ENCODE measurements around the gene H6PD.

The H6PD gene

DNA sequence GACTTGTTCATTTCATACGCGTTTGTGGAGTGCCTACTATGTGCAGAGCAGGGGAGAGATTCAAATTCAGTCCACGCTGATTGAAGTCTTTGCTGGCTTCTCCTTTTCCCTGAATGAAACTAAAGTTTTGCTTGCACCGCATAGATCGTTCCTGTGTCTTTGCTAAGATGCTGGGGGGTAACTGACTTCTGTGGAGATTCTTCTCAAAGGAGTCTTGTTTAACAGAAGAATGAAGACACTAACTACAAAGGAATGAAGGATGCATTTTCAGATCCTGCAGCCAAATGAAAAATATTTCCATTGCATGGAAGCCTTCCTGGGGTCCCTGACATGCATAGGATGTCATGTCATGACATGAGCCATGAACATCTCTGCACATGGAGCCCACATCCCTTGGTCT is 26.9 kb upstream of the H6PD start:
- DNase-seq: no peak

DNA sequence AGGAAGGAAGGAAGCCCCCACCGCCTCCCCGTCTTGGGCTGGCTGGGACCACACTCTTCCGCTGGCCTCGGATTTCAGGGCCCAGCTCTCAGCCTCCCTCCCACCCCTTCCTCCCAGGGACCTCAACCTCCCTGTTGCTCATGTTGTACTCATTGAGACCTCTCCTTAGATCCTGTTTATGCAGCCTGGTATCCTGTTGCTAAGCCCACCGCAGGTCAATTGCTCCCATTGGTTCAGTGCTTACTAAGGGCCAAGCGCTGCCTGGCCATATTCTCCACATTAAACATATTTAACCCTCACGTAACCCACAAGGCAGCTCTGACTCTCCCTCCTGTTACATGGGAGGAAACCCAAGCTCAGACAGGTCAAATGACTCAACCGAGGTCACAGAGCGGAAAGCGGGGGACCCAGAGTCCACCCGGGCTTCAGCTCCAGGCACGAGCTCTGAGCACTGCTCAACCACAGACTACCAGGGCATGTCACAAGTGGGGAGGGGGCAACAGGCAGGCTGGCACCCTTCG is 23.2 kb upstream of the H6PD start:
- DNase-seq: no peak

DNA sequence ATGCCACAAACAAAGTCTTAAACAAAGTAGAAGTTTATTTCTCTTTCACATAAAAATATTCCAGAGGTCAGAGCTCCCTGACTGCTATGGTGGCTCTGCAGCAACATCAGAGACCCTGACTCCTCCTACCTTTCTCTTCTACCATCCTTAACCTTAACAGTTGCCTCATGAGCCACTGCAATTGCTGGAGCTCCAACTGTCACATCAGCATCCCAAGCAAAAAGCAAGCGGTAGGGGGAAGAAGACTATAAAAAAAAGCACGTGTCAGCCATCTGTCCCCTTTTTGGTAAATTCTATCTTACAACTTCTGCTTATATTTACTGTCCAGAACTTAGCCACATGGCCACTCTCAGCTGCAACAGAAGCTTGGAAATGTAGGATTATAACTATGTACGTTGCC is 21.8 kb upstream of the H6PD start:
- no peak for DNase-seq

DNA sequence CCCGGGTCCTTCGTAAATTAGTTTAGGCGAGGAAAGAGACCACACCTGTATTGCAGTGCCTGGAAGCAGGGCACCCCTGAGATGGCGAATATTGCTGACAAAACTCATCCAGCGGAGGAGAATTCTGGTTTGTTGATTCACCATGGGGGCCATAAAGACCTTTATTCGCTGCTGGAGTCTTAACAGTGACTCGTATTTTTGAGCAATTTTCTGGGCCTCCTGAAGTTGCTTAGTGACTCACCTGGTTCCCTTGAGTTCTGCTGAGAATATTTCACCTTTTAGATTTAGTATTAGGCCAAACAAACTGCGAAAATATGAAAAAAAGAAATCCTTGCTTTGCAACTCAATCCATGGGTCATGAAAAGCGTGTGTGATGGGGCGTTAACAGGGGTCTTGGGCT is 20.6 kb upstream of the H6PD start:
- no peak for DNase-seq

DNA sequence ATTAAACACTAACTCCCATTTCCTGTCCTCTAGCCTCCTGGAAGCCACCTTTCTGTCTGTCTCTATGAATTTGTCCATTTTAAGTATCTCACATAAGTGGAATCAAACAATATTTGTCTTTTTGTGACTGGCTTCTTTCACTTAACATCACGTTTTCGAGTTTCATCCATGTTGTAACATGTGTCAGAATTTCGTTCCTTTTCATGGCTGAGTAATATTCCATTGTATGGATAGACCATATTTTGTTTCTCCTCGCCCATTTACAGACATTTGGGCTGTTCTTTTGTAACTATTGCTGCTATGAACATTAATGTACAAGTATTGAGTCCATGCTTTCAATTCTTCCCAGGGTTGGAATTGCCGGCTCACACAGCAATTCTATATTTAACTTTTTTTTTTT is 15.7 kb upstream of the H6PD start:
- no peak for DNase-seq

DNA sequence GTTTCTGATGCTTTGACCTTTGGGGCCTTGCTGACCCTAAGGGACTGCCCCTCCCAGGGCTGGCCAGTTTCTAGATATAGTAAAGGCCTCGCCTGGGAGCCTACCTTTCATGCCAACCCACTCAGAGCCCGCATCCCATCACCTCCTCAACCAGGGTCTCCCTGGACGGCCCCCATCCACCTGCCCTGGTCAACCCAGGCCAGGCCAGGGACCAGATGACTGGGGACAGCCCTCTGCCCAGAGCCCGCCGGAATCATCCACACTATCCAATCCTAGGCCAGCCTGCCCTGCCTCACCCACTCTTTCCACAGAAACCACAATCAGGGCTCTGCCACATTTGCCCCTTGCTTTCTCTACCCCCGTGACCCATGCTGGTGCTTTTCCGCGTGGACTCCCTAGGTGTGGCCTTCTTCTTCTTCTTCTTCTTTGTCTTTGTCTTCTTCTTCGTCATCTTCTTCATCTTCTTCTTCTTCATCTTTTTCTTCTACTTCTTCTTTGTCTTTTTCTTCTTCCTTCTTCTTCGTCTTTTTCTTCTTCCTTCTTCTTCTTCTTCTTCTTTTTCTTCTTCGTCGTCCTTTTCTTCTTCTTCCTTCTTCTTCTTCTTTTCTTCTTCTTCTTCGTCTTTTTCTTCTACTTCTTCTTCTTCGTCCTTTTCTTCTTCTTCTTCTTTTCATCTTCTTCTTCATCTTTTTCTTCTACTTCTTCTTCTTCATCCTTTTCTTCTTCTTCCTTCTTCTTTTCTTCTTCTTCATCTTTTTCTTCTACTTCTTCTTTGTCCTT is 11.5 kb upstream of the H6PD start:
- no peak for DNase-seq

DNA sequence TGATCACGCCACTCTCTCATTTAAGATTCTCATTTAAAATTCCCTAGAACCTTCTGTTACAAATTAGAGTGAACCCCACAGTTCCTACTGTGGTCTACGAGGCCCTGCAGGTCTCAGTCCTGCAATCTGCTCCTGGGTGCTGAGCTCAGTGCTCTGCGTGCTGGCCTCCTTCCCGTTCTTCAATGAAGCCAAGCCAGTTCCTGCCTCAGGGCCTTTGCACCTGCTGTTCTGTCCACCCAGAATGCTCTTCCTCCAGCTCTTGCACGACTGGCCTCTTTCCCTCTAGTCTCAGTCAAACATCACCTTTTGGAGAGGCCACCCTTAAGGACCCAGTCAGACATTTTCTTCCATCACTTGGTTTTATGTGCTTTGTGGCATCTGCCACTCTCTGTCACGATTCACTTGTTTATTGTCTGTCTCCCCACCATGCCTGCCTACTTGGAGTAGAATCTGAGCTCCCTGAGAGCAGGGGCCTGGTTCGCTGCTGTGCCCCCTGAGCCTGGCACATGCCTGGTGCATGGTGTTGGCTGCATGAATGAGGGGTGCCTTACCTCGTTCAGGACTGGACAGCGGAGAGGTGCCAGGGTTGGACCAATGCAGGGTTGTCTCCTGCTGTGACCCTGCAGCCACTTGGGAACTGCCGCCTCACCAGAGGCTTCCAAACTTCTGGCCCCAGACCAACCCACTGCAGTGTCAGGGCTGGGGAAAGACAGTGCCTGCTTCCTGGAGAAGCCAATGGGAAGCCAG is 9.7 kb upstream of the H6PD start:
- no peak for DNase-seq

DNA sequence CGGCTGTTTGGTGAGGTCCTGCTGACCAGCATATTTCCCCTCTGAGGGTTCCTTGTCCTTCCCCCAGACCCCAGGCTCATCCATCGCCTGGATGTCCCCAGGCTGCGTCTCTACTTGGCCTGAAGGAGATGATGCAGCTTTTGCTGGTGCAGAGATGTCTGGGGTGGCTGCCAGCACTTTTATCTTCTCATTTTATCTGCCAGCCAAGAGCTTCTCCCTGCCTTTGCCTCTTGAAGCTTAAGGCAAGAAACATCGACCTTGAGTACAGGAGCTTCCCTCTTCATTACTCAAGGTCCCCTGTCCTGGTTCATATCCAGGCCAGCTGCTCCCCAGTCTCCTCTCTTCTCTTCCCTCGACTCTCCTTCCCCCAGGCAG is 9.2 kb upstream of the H6PD start:
- DNase-seq: no peak

DNA sequence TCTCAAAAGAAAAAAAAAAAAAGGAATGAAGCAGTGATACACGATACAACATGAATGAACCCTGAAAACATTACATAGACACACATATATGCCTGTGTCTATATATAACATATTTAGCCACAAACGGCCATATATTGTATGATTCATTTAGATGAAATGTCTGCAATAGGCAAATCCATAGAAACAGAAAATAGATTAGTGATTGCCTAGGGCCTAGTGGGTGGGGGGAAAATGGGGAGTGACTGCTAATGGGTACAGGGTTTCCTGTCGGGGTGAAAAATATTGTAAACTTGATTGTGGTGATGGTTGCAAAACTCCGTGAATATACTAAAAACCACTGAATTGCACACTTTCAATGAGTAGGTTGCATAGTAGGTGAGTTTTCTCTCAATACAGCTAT is 6.0 kb upstream of the H6PD start:
- no peak for DNase-seq

DNA sequence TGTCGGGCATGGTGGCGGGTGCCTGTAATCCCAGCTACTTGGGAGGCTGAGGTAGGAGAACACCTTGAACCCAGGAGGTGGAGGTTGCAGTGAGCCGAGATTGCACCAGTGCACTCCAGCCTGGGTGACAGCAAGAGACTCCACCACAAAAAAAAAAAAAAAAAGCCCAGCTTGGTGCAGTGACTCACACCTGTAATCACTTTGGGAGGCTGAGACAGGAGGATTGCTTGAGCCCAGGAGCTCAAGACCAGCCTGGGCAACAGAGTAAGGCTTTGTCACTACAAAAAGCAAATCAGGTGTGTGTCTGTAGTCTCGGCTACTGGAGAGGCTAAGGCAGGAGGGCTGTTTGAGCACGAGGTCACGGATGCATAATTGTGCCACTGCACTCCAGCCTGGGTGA is 5.0 kb upstream of the H6PD start:
- DNase-seq: no peak

DNA sequence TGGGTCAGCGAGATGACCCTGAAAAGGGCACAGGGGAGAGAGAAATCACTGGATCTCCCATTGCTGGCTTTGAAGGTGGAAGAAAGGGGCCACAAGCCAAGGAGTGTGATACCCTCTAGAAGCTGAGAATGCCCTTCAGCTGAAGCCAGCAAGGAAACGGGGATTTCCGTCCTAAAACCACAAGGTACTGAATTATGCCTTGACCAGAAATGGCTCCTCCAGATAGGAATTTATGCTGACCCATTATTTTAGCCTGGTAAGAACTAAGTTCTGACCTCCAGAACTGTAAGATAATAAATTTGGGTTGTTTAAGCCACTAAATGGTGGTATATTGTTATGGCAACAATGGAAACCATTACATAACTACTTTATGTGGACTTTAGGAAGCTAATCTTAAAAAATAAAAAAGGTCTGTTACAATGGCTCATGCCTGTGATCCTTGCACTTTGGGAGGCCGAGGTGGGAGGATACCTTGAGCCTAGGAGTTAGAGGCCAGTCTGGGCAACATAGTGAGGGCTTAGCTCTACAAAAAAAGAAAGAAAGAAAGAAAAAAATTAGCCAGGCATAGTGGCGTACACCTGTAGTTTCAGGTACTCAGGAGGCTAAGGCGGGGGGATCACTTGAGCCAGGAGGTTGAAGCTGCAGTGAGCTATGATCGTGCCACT is 3.6 kb upstream of the H6PD start:
- no peak for DNase-seq

DNA sequence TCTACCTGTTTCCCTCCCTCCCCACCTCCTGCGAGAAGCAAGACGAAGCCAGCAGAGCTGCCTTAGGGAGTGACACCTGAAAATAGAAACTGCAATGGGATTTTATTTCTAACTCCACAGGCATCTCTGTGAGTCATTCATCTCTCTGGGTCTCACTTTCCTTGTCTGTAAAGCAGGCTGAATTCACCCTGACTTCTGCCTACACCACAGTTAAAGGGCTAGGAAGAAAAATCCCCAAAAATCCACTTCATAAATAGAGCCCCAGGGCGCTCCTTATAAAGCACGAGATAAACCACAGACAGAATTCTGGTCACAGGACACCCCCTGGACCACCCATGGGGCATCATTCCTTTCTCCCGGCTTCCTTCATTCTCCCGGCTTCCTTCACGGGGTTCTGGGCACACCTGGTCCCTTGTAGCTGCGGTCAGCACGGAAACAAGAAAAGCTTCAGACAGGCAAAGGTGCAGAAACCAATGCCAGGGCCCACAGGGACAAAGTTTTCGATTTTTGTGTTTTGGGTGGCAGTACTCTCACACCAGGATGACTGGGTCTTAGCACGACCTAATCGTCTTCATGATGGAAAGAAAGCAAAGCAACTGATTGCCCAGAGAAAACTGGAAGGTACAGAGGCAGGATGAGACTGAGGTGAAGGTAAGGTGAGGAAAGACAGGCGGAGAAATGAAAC is 2.8 kb upstream of the H6PD start:
- no peak for DNase-seq

DNA sequence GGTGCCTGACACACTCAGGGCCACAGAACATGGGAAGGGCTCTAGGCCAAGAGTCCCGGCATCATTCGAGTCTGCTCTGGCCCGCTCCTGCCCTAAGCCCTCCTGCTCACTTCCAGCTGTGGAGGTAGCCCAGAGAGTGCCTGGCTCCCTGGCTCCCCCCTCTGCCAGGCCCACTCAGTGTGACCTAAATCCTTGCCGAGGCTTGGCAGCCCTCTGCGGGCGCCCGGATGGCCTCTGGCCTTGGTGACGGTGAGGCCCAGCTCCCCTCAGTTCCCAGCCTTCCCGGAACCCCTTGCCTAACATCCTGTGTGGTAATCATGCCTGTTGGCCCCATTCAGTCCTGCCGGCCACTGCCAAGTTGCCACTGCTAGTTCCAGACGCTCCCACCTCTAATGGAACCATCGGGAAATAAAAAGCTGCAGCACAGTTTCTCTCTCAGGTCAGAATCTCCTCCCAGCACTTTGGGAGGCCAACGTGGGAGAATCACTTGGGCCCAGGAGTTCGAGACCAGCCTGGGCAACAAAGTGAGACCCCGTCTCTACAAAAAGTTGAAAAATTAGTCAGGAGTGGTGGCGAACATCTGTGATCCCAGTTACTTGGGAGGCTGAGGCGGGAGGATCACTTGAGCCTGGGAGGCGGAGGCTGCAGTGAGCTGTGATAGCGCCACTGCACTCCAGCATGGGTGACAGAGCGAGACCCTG is 1.2 kb upstream of the H6PD start:
- DNase-seq: no peak

DNA sequence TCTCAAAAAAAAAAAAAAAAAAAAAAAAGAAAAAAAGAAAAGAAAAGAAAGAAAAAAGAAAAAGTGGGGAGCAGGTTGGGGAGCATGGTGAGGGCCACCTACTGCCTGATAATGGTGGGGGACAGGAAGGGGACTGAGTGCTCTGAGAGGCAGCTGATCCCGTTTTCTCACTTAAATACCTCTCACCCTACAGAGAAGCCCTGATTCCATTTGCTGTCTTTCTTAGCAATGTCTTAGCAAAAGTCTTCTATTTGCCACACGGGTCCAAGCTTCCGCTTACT is 692 bp upstream of the H6PD start:
- DNase-seq: no peak

DNA sequence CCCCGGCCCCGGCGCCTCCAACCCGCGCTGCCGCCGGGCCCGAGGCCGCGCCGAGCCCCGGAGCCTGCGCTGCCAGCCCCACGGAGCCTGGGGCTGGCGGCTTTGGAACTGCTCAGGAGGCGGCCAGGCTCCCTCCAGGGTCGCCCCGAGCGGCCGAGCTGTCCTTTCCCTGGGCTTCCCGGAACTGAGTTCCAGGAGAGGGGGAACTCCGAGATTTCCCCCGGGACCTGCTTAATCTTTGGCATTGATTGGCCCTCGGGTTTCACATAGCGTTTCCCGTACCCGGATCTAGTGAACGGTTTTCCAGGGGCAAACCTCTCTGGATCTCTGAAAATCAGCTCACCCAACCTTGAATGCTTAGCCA is 504 bp downstream of the H6PD start:
- DNase-seq: peak in 1 of 6 experiments; percentile 47

DNA sequence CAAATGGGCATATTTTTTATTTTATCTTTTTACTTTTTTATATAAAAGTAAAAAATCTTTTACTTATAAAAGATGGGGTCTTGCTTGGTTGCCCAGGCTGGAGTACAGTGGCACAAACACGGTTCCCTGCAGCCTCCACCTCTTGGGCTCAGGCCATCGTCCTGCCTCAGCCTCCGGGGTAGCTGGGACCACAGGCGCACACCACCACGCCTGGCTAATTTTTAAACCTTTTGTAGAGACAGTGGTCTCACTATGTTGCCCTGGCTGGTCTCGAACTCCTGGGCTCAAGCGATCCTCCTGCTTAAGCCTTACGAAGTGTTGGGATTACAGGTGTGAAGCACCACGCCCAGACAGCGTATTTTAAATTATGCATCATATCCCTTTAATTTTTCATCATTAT is 986 bp downstream of the H6PD start:
- no peak for DNase-seq

DNA sequence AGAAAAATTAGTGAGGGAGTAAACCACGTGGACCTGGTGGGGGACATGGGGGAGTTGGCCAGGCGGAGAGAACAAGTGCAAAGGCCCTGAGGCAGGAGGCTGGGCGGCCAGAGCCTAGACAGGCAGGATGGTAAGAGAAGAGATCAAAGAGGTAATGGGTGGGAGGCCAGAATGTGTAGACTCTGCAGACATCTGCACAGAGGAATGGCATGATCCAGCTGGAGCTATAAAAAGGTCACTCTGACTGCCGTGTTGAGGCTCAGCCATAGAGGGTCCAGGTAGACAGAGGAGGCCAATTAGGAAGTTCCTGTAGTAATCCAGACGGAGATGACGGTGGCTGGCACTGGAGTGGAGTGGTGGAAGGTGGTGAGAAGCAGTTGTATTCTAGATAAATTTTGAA is 3.6 kb downstream of the H6PD start:
- DNase-seq: no peak

DNA sequence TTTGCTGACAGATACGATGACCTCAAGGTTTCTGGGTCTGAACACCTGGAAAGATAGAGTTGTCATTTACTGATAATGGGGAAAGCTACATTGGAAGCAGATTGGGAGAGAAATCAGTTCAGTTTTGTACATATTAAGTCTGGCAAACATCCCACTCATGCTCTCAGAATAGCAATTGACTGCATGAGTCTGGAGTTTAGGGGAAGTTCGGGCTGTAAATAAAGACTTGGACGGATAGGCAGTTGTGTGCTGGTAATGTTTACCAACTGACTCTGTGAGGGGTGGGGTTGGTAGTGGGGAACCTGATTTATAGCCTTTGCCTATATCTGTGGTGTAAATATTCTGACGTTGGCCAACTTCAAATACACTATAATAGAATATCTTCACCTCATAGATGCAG is 4.0 kb downstream of the H6PD start:
- DNase-seq: no peak

DNA sequence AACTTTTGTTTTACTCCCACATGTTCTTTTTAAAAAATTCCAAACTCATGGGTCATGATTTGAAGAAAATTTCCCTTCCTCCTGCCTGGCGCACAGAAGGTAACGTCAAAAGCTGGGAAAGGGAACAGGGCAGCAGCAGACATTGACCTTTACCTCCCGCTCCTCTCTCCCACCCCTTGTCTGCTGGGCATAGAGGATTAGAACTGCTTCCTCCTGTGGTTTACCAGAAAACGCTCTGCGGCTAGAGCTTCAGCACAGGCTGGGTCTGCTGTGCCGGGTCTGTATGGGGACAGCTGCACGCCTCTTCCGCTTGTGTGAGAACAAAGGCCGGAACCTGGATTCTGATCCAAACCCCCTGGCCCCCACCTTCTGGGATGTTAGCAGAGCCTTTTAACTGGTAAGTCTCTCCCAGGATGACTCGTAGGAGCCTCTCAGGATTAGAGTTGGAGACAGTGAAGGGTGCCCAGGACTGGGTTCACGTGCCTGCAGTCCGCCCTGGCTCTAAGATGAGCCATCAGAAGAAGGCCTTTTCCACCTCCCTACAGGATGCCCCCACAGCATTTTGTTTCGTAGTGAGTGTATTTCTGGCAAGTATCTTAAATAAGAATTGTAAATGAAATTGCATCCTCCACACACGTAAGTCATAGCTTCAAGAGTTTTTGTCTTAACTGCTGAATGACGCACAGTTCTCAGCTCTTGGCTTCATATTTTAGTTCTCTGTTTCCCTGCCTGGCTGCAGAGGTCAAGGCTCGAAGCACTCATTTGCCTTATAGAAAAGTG is 5.2 kb downstream of the H6PD start:
- DNase-seq: peak in 5 of 6 experiments; percentile 5 to 35 (median 18)

DNA sequence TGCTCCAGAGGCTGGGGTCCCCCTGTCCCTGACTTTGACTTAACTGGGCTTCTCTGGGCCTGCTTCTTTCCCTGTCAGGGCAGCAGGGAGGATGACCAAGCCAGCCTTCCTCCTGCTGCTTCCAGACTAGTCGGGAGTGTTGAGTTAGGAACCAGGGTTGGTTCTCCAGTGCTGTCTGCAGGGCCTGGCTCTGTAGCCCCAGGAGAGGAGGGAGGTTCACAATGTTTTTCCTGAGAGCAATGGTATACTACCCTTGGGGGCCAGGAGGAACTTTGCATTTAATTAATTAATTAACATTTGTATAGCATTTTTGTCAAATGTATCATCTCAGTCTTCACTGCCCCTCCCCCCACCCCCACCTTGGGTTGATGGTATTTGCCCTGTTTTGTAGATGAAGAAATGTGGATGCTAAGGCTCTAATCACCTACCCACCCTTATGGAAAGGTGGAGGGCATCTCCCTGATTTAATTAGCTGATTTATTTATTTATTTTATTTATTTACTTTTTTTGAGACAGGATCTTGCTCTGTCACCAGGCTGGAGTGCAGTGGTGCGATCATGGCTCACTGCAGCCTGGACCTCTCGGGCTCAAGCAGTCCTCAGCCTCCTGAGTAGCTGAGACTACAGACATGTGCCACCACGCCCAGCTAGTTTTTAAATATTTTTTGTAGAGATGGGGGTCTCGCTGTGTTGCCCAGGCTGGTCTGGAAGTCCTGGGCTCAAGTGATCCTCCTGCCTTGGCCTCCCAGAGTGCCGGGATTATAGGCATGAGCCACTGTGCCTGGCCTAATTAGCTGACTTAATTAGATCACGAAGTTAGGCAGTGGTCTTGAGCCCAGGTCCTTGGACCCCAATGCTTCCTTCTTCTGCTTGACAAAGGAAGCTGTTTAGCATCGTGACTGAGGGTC is 6.6 kb downstream of the H6PD start:
- DNase-seq: no peak

DNA sequence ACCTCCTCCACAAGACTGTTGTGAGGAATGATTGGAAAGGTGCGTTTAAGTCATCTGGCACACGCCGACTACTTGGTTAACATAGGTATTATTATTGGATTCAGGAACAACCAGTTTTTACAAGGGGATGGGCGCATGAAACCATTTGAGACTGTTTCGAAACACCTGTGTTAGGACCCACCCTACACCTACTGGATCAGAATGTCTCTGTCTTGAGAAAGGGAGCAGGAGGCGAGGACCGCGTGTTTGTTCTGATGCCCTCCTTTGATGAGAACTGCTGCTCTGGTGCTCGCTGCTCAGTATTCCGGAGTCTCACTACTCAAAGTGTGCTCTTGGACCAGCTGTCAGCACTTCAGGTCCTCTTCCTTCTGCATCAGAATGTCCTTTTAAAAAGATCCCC is 7.3 kb downstream of the H6PD start:
- DNase-seq: no peak
